Measurements from ENCODE around the gene TFPI.
"Not testable (repeated sequence)": the region's sequence is repeated elsewhere in the genome, so short reads cannot be mapped to it uniquely, and the experiment has no call there.

Gene TFPI

GRCh38 chr2:187527262-187527661 lies 27.0 kb downstream of the TFPI start:
- peak; percentile 86 for DNase-seq

GRCh38 chr2:187526792-187527191 lies 27.4 kb downstream of the TFPI start:
- DNase-seq: no peak

DNA sequence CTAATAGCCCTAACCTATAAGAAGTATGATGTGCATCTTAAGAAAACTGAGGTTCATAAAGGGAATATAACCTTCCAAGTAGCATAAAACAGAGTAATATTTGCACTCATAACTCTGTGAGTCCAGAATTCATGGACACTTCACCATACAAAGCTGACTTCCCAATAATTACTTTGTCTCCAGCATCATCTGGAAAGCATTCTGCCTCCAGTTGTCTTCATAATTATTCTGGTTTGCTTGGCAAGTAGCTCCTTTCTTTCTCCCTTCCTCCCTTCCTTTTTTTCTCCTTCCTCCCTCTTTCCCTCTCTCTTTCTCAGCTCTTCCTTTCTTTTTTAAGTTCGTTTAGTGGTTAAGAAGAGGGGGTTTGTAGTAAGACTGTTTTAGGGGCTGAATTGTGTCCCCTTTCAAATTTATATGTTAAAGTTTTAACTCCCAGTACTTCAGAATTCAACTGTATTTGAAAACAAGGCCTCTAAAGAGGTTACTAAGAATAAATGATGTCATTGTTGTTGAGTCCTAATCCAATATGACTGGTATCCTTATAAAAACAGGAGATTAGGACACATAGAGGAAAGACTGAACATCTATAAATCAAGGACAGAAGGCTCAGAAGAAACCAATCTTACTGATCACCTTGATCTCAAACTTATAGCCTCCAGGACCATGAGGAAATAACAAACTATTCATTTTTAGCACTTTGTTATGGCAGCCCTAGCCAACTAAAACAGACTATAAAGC lies 28.9 kb downstream of the TFPI start:
- no peak for DNase-seq

- DNase-seq: no peak
Observed at GRCh38 chr2:187523325-187523724, 30.9 kb downstream of the TFPI start.

GRCh38 chr2:187520121-187520624 lies 34.1 kb downstream of the TFPI start:
- no peak for DNase-seq

- DNase-seq: no peak
Observed at GRCh38 chr2:187519419-187520120, 34.7 kb downstream of the TFPI start.

GRCh38 chr2:187517750-187518361 lies 36.4 kb downstream of the TFPI start:
- DNase-seq: not testable (repeated sequence)

- not testable (repeated sequence) for DNase-seq
Observed at GRCh38 chr2:187516630-187517510, 37.4 kb downstream of the TFPI start.

GRCh38 chr2:187514930-187515329 lies 39.3 kb downstream of the TFPI start:
- DNase-seq: no peak

GRCh38 chr2:187514235-187514829 lies 39.9 kb downstream of the TFPI start:
- DNase-seq: not testable (repeated sequence)

GRCh38 chr2:187513460-187514234 lies 40.6 kb downstream of the TFPI start:
- peak; percentile 30 for DNase-seq

DNA sequence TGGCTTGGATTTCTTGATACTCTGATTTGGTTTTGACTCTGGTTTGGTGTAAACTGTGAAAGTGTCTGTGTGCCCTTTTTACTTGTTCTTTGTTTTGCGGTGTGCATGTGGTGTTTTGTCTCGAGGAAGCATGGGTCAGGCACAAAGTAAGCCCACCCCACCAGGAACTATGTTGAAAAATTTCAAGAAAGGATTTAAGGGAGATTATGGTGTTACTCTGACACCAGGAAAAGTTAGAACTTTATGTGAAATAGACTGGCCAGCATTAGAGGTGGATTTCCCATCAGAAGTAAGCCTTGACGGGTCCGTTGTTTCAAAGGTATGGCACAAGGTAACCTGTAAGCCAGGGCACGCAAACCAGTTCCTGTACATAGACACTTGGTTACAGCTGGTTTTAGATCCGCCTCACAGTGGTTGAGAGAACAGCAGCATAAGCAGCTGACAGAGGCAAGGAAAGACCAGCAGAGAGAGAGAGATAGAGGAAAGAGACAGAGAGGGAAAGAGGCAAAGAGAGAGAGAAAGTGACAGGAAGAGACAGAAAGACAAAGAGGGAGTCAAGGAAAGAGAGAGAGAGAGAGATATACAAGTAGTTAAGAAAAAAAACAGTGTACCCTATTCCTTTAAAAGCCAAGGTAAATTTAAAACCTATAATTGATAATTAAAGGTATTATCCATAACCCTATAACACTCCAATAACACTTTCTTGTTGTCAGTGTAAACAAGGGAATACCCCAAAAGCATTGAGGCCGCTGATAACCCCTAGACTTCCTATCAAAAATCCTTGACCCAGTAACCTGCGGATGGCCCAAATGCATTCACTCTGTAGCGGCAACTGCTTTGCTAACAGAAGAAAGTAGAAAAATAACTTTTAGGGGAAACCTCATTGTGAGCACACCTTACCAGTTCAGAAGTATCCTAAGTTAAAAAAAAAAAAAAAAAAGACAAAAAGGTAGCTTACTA lies 42.6 kb downstream of the TFPI start:
- no peak for DNase-seq

DNA sequence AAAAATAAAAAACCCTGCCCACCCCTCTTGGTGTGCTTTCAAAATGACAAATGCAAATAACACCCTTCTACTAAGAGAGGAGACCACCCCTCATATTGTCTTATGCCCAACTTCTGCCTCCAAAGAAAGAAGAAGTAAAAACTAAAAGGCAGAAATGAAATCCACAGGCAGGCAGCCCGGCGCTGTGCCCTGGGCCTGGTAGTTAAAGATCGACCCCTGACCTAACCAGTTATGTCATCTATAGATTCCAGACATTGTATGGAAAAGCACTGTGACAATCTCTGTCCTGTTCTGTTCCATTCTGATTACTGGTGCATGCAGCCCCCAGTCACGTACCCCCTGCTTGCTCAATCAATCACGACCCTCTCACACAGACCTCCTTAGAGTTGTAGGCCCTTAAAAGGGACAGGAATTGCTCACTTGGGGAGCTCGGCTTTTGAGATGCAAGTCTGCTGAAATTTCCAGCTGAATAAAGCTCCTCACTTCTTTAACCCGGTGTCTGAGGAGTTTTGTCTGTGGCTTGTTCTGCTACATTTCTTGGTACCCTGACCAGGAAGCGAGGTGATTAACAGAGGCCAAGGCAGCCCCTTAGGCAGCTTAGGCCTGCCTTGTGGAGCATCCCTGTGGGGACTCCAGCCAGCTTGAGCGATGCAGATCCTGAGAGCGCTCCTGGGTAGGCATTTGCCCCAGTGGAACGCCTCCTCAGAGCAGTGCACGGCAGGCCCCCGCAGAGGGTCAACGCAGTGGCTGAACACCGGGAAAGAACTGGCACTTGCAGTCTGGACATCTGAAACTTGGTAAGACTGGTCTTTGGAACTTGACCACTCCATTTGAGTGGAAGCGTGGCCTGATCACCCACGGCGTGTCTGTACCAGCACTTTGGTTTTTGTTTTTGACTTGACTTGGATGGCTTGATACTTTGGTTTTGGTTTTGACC lies 43.5 kb downstream of the TFPI start:
- DNase-seq: not testable (repeated sequence)

- DNase-seq: no peak
Observed at GRCh38 chr2:187509667-187510417, 44.4 kb downstream of the TFPI start.

- no peak for DNase-seq
Observed at GRCh38 chr2:187506416-187506815, 47.8 kb downstream of the TFPI start.

DNA sequence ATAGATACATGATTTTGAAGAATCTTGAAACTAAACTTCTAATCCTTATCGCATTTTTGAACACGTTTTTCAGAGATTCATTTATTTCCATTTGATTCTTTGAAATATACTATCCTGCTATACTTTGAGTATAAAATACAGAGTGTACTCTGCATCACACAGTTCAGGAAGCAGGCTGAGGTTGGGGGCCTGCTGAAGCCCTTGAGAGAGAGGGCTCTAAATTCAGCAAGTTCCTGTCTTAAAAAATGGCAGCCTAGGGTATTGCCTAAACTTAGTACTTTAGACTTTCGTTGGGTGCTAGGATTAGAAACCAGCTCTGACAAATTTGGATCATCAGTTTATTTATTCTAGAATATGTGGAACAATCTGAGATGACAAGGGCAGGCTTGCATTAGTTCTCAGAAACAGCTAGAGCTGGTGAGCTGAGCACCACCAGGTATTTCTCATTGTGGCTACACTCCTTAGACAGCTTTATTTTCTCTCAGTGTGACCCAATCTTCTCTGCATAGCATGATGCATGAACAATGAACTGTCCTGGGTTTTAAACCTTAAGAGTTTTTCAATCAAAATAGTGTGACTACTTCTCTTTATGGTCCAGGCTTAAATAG lies 49.1 kb downstream of the TFPI start:
- no peak for DNase-seq

- DNase-seq: no peak
Observed at GRCh38 chr2:187504312-187504921, 49.8 kb downstream of the TFPI start.

Data from fibroblast of skin of right biceps (primary cell).